Hematopoietic multipotent progenitor cell treated with erythropoietin and hydrocortisone succinate and interleukin-3 and kit ligand, for 17 days (in vitro differentiated cells): ENCODE measurements around the gene KIR3DL2.
"Not testable (repeated sequence)": the region's sequence is repeated elsewhere in the genome, so short reads cannot be mapped to it uniquely, and the experiment has no call there.

Experiments used
- DNase-seq: peaks from one replicate; pipeline ENCODE4 v3.0.0-alpha.2; 2015; ENCODE audit warnings: low spot score

KIR3DL2 gene

DNA sequence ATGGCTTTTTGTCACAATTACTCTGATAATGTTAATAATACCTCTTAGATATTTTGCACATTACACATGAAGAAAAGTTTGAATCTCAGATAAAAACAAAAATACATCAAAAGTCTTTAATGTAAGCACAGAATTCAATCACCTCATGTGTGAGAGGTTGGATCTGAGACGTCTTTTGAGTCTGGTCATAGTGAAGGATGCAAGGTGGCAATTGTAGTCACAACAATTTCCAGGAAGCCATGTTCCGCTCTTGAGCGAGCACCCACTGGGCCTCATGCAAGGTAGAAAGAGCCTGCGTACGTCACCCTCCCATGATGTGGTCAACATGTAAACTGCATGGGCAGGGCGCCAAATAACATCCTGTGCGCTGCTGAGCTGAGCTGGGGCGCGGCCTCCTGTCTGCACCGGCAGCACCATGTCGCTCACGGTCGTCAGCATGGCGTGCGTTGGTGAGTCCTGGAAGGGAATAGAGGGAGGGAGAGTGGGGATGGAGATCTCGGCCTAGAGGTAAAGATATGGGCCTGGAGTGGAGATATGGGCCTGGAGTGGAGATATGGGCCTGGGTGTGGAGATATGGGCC is at the start of gene KIR3DL2:
Gene KIR3DL2, plus strand, starts transcription at position 383 of the 580 bp plus-strand sequence. Its CDS starts 33 bp downstream, at position 416.
- not testable (repeated sequence) for DNase-seq

DNA sequence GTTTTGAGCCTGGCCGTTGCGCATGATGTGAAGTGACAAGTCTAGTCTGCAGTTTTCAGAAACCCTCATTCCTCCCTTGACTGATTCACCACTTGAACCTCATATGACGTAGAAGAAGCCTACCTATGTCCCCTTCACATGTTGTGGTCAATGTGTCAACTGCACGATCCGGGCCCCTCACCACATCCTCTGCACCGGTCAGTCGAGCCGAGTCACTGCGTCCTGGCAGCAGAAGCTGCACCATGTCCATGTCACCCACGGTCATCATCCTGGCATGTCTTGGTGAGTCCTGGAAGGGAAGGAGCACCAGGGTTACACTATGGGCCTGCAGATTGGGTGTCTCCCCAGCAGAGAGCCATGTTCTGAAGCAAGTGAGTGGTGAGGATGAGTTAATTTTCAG is 46.8 kb upstream of the KIR3DL2 start, which contains the start of gene KIR2DL4:
Gene KIR2DL4, plus strand, starts transcription at position 201 of the 400 bp plus-strand sequence. Its CDS starts 42 bp downstream, at position 243.
- no peak for DNase-seq

DNA sequence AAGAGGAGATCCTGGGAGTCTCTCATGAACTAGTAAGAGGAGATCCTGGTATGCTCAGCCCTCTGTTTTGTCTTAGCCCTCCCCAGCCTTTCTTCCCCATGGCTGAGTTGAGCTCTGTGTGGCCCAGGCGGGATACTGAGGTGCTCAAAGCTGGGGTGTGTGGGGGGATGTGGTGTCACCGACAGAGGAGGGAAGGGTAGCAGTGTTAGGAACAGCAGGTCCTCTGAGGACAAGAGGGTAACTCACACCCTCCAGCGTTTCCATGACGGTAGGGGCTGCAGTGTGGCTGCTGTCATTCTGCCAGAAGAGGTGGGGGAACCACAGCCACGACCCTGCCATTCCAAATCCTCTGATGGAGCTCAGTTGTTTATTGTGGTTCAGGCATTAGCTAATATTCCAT is 46.1 kb upstream of the KIR3DL2 start:
- no peak for DNase-seq

- no peak for DNase-seq
These were observed 45.7 kb upstream of the KIR3DL2 start for GRCh38 chr19:54804571-54804970.

- DNase-seq = no peak
These were observed 44.4 kb upstream of the KIR3DL2 start for GRCh38 chr19:54805665-54806515.

- no peak for DNase-seq
These were observed 43.8 kb upstream of the KIR3DL2 start for GRCh38 chr19:54806516-54806838.

DNA sequence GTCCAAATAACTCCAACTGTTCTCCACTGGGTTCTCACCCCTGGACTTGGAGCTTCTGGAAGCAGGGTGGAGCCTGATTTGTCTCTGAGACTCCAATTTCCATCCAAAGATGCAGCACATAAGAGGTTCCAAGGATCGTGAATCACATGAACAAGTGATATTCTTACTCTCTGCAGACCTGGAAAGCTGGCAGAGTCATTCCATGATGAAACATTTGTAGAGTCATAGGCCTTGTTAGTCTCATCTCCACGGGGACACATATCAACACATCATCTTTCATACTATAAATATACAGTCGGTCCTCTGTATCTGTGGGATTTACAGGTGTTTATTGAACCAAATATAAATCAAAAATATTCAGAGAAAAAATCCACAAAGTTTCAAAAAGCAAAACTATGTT is 35.7 kb upstream of the KIR3DL2 start:
- not testable (repeated sequence) for DNase-seq

DNA sequence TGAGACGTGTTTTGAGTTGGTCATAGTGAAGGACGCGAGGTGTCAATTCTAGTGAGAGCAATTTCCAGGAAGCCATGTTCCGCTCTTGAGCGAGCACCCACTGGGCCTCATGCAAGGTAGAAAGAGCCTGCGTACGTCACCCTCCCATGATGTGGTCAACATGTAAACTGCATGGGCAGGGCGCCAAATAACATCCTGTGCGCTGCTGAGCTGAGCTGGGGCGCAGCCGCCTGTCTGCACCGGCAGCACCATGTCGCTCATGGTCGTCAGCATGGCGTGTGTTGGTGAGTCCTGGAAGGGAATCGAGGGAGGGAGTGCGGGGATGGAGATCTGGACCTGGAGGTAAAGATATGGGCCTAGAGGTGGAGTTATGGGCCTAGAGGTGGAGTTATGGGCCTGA is 34.0 kb upstream of the KIR3DL2 start, which contains the start of gene KIR3DL1:
Gene KIR3DL1, plus strand, starts transcription at position 218 of the 400 bp plus-strand sequence.
- not testable (repeated sequence) for DNase-seq

DNA sequence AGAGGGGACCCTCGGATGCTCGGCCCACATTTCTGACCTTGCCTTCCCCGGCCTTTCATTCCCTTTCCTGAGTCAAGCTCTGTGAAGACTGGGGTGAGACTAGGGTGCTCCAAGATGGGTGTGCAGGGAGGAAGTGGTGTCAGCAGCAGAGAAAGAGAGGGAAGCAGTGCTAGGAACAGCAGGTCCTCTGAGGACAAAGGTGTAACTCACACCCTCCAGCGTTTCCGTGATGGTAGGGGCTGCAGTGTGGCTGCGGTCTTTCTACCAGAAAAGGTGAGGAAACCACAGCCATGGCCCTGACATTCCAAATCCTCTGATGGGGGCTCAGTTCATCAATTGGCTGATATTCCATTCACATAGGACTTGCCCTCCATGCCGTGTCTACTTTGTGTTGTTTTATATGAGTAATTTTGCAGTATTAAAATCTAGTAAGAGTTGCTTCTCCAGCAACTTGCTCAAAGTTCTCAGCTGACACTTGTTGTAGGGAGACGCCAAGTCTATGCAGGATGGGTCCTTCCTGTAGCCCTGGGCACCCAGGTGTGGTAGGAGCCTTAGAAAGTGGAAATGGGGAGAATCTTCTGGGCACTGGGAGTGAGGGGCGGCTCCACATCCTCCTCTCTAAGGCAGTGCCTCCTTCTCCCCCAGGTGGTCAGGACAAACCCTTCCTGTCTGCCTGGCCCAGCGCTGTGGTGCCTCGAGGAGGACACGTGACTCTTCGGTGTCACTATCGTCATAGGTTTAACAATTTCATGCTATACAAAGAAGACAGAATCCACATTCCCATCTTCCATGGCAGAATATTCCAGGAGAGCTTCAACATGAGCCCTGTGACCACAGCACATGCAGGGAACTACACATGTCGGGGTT is 32.3 kb upstream of the KIR3DL2 start:
- DNase-seq = no peak

GRCh38 chr19:54824416-54824815 is 25.8 kb upstream of the KIR3DL2 start:
- not testable (repeated sequence) for DNase-seq

GRCh38 chr19:54825326-54825725 is 24.9 kb upstream of the KIR3DL2 start:
- not testable (repeated sequence) for DNase-seq

- not testable (repeated sequence) for DNase-seq
These were observed 22.2 kb upstream of the KIR3DL2 start for GRCh38 chr19:54828064-54828463.

GRCh38 chr19:54832496-54832895 is 17.7 kb upstream of the KIR3DL2 start, which contains the start of gene KIR2DS4:
KIR2DS4 (plus strand) TSS chr19:54832676.
- not testable (repeated sequence) for DNase-seq

DNA sequence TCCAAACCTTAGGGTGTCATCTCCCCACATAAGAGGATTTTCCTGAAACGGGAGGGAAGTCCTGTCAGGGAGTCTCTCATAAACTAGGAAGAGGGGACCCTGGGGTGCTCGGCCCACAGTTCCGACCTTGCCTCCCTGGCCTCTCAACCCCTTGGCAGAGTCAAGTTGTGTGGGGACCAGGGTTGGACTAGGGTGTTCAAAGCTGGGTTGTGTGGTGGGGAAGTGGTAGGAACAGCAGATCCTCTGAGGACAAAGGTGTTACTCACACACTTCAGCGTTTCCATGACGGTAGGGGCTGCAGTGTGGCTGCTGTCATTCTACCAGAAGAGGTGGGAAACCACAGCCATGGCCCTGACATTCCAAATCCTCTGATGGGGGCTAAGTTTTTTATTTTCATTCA is 15.1 kb upstream of the KIR3DL2 start:
- not testable (repeated sequence) for DNase-seq

DNA sequence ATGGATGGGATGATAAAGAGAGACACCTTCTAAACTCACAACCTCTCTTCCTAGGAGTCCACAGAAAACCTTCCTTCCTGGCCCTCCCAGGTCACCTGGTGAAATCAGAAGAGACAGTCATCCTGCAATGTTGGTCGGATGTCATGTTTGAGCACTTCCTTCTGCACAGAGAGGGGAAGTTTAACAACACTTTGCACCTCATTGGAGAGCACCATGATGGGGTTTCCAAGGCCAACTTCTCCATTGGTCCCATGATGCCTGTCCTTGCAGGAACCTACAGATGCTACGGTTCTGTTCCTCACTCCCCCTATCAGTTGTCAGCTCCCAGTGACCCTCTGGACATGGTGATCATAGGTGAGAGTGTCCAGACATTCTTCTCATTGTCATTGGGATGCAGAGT is 12.7 kb upstream of the KIR3DL2 start:
- not testable (repeated sequence) for DNase-seq

DNA sequence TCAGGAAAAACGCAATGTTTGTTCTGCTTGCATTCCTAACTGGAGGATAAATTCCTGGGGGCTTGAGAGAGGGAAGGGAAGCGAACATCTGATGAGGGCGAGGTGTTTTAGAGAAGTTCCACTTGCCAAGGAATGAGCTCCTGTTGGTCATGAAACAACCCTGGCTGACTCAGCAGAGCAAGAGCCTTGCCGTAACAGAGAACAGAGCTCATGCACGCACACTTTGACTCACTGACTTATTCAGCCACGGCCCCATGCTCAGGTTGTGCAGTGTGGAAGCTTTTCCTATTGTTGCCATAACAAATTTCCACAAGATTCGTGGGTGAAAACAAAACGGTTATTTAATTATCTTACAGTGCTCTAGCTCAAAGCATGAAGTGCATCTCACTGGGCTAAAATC is 7.1 kb upstream of the KIR3DL2 start:
- DNase-seq = not testable (repeated sequence)

GRCh38 chr19:54850930-54851329 is 687 bp downstream of the KIR3DL2 start:
- no peak for DNase-seq

DNA sequence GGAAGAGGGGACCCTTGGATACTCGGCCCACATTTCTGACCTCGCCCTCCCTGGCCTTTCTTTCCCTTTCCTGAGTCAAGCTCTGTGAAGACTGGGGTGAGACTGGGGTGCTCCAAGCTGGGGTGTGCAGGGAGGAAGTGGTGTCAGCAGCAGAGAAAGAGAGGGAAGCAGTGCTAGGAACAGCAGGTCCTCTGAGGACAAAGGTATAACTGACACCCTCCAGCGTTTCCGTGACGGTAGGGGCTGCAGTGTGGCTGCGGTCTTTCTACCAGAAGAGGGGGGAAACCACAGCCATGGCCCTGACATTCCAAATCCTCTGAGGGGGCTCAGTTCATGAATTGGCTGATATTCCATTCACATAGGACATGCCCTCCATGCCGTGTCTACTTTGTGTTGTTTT is 1.1 kb downstream of the KIR3DL2 start:
- DNase-seq = no peak

DNA sequence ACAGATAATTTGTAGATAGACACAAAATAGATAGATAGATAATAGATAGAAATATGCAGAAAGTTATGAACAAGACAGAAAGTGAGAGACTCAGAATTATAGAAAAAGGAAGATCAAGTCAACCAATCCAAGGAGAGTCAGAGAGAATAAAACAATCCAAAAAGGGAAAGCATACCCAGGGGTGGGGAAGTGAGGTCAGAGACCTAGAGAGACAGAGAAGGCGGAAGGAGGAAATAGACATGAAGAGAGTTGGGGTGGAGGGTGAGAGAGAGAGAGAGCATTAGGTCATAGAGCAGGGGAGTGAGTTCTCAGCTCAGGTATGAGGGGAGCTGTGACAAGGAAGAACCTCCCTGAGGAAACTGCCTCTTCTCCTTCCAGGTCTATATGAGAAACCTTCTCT is 5.0 kb downstream of the KIR3DL2 start:
- not testable (repeated sequence) for DNase-seq

- not testable (repeated sequence) for DNase-seq
These were observed 8.2 kb downstream of the KIR3DL2 start for GRCh38 chr19:54858476-54858875.

DNA sequence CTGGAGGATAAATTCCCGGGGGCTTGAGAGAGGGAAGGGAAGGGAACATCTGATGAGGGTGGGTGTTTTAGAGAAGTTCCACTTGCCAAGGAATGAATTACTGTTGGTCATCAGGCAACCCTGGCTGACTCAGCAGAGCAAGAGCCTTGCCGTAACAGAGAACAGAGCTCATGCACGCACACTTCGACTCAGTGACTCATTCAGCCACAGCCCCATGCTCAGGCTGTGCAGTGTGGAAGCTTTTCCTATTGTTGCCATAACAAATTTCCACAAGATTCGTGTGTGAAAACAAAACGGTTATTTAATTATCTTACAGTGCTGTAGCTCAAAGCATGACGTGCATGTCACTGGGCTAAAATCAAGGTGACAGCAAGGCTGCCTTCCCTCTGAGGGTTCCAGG is 9.2 kb downstream of the KIR3DL2 start:
- DNase-seq = not testable (repeated sequence)

DNA sequence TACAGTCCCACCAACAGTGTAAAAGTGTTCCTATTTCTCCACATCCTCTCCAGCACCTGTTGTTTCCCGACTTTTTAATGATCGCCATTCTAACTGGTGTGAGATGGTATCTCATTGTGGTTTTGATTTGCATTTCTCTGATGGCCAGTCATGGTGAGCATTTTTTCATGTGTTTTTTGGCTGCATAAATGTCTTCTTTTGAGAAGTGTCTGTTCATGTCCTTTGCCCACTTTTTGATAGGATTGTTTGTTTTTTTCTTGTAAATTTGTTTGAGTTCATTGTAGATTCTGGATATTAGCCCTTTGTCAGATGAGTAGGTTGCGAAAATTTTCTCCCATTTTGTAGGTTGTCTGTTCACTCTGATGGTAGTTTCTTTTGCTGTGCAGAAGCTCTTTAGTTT is 13.2 kb downstream of the KIR3DL2 start:
- not testable (repeated sequence) for DNase-seq
